ENCODE measurements around the gene NHP2.
"Not testable (repeated sequence)": the region's sequence is repeated elsewhere in the genome, so short reads cannot be mapped to it uniquely, and the experiment has no call there.

The NHP2 gene

GRCh38 chr5:178153530-178154340, at the start of gene NHP2:
Gene NHP2 (minus strand): TSS chr5:178153885. CDS start chr5:178153817, 68 bp downstream.
- DNase-seq (ENCODE audit: low spot score), result peak; percentile 100

GRCh38 chr5:178202541-178202940, 48.9 kb upstream of the NHP2 start:
- DNase-seq (ENCODE audit: low spot score), result no peak

- no peak for DNase-seq (ENCODE audit: low spot score)
These were observed 48.2 kb upstream of the NHP2 start for GRCh38 chr5:178201927-178202235.

- DNase-seq (ENCODE audit: low spot score), result no peak
These were observed 47.7 kb upstream of the NHP2 start for GRCh38 chr5:178201221-178201926.

GRCh38 chr5:178199581-178200434, 46.1 kb upstream of the NHP2 start:
- DNase-seq (ENCODE audit: low spot score), result no peak

- DNase-seq (ENCODE audit: low spot score), result no peak
These were observed 45.0 kb upstream of the NHP2 start for GRCh38 chr5:178198706-178199105.

- not testable (repeated sequence) for DNase-seq (ENCODE audit: low spot score)
These were observed 44.5 kb upstream of the NHP2 start for GRCh38 chr5:178198151-178198550.

GRCh38 chr5:178196986-178197385, 43.3 kb upstream of the NHP2 start:
- DNase-seq (ENCODE audit: low spot score), result no peak

GRCh38 chr5:178196281-178196812, 42.7 kb upstream of the NHP2 start:
- no peak for DNase-seq (ENCODE audit: low spot score)

- no peak for DNase-seq (ENCODE audit: low spot score)
These were observed 40.3 kb upstream of the NHP2 start for GRCh38 chr5:178194026-178194425.

- DNase-seq (ENCODE audit: low spot score), result no peak
These were observed 39.6 kb upstream of the NHP2 start for GRCh38 chr5:178193251-178193809.

- DNase-seq (ENCODE audit: low spot score), result no peak
These were observed 39.1 kb upstream of the NHP2 start for GRCh38 chr5:178192787-178193186.

- no peak for DNase-seq (ENCODE audit: low spot score)
These were observed 38.6 kb upstream of the NHP2 start for GRCh38 chr5:178192244-178192643.

- DNase-seq (ENCODE audit: low spot score), result no peak
These were observed 38.0 kb upstream of the NHP2 start for GRCh38 chr5:178191661-178192060.

GRCh38 chr5:178189433-178189832, 35.7 kb upstream of the NHP2 start:
- DNase-seq (ENCODE audit: low spot score), result no peak

- no peak for DNase-seq (ENCODE audit: low spot score)
These were observed 33.3 kb upstream of the NHP2 start, which contains the start of gene GMCL2 for GRCh38 chr5:178187014-178187413. Gene GMCL2 (minus strand): TSS chr5:178187371. CDS start chr5:178187299, 72 bp downstream.

- DNase-seq (ENCODE audit: low spot score), result no peak
These were observed 32.7 kb upstream of the NHP2 start for GRCh38 chr5:178186427-178186826.

- DNase-seq (ENCODE audit: low spot score), result no peak
These were observed 28.6 kb upstream of the NHP2 start for GRCh38 chr5:178182158-178182876.

- no peak for DNase-seq (ENCODE audit: low spot score)
These were observed 26.6 kb upstream of the NHP2 start for GRCh38 chr5:178180141-178180863.

- DNase-seq (ENCODE audit: low spot score), result no peak
These were observed 23.9 kb upstream of the NHP2 start for GRCh38 chr5:178177569-178177968.

GRCh38 chr5:178176791-178177190, 23.1 kb upstream of the NHP2 start:
- no peak for DNase-seq (ENCODE audit: low spot score)

Measured in Ammon's horn (tissue), 1 donor.